GM18499 (cell line): ENCODE results near the gene LIN54.

ENCODE experiments used
- ATAC-seq: cut with Tn5 transposase; IDR thresholded peaks from one replicate; pipeline ENCODE4 v1.9.1; 2021; ENCODE audit warnings: moderate number of reproducible peaks; ENCODE audit not compliant: insufficient read depth, unreplicated experiment

LIN54 gene

GRCh38 chr4:82898322-82899243 is 112.0 kb downstream of the LIN54 start:
- no peak for ATAC-seq

DNA sequence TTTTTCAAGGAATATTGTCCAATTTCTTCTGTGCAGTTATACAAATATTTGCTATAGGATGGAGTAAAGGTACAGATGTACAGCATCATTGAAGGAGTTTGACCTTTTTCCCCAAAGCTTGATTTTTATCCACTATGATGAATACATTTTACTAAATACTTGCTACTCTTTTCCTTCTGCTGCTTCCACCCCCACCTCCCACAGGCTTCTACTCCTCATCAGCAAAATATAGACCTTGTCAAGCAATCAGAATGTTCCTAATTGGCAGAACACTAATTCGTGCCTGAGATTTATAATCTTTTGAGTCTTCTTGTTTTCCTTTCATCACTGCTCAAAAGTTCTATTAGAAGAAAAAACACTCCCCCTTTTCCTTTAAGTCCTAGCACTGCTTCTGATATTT is 113.9 kb downstream of the LIN54 start:
- ATAC-seq = no peak

DNA sequence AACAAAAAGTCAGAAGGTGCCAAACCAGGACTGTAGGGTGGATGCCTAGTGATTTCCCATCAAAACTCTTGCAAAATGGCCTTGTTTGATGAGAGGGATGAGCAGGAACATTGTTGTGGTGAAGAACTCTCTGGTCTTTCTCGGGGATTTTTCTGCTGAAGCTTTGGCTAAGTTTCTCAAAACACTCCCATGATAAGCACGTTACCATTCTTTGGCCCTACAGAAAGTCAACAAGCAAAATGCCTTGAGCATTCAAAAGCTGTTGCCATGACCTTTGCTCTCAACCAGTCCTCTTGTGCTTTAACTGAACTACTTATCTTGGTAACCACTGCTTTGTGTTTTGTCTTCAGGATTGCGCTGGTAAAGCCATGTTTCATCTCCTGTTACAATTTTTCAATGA is 116.7 kb downstream of the LIN54 start:
- ATAC-seq = no peak

DNA sequence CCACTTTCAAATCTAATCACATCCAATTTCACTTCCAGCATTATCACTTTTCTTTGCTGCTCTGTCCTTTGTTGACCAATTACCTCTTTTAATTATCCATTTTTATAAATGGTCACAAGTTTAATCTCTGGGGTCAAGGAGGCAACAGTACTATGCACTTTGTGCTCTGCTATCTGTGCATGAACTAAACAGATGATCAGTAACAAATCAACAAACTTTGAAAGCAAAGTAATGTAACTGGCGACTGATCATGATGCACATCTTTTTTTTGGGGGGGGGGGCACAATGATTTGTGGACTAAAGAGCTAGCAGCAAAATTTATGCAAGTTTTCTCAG is 118.2 kb downstream of the LIN54 start:
- no peak for ATAC-seq

DNA sequence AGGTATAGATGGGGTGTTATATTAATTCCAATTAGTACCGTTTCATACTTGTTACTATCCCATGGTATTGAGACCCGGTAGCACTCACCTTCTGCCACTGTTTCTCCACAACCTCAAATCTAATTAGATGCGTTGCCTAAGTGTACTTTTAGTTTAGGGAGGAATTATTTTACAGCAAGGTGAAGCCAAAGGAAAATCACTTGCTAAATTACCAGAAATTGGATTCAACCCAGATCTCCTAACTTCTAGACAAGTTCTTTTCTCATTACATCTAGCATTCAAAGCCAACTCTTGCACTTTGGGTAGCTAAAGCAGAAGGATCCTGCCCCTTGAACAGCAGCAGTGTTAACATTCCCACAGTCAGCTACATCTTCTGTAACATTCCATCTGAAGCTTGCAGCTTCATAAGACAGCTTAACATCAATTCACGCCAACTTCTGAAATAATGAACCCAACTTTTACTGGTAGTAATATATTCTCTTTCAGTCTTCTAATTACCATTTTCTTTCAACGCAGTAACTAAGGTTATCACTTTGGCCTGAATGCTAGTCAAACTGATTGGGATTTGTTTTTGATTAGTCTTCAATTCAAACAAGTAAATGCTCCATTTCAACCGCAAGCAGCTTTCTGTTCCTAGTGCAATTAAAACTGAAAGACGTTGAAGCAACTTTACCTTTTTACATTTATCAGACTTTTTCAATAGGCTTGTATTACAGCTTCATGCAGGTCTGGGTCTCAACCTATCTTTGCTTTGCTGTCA is 118.7 kb downstream of the LIN54 start:
- ATAC-seq = no peak

DNA sequence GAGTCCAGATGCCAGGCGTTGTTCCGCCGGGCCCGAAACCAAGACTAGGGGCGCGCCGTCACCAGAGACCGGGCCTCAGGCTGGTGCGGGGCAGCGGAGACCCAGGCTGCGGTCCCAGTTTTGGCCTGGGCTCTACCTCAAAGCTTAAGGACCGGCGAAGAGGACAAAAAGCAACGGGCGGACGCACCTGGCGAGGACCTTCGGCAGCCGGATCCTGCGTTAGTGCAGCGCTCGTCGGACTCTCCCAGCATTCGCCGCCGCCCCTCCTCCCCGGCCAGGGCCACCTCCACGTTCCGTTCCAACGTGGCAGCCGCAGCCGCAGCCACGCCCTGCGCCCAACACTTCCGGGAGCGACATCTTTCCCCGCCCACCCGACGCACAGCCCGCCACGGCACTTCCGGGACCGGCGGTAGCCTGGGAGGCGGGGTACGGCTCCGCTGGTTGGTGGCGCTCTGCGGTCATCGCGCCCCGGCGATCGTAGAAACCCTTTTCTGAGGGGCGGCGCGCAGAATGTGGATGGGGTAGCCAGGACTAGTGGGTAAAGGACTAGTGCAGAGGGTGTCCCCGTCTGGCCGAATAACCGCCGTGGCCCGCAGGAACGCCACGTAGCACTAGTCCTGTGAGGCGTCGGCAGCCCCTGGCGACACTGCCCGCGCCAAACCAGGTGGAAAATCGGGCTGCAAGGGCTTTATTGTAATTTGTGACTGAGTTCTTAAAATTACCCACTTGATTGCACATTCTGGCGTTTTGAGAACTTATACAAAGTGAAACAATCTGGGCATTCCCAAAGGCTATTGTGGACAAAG is 119.5 kb downstream of the LIN54 start, which contains the start of gene SEC31A:
TSS of gene SEC31A (minus strand) at position 253 of the 806 bp plus-strand sequence. CDS start 9,217 bp downstream, outside the sequence.
- peak; percentile 66 for ATAC-seq

GRCh38 chr4:82890528-82890900 is 120.1 kb downstream of the LIN54 start:
- ATAC-seq = peak; percentile 3

- ATAC-seq = no peak
Observed at GRCh38 chr4:82889287-82889686, 121.3 kb downstream of the LIN54 start.

DNA sequence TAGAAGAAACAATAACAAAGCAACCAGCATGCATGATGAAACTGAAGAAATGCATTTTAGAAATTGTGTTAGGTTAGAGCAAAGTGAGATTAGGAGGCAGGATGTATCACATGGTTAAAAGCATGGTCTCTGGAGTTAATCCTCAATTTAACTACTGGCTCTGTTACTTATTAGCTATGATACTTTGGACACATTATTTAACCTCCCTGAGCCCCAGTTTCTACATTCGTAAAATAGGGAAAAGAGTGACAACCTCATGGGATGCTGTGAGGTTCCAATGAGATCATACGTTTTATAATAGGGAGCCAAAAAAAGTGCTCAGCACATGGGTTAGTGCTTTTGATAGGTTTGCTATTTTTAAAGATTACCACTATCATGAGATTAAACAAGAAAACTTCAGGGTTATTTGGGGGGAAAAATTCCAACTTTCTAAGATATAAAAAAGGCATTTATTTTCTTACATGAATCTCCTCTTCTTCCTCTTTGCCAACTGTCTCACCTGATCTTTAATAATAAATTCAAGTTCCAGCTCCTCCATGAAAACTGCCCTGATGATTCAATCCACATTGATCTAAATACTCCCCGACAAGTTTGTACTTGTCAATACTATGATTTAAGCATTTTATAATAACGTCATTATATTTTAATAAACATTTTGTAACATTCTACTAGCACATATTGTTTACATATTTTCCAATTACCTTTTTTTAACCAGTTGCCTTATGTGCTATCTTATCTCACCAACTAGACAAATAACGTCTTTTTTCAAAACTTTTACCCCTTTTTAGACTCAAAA is 124.3 kb downstream of the LIN54 start:
- no peak for ATAC-seq

DNA sequence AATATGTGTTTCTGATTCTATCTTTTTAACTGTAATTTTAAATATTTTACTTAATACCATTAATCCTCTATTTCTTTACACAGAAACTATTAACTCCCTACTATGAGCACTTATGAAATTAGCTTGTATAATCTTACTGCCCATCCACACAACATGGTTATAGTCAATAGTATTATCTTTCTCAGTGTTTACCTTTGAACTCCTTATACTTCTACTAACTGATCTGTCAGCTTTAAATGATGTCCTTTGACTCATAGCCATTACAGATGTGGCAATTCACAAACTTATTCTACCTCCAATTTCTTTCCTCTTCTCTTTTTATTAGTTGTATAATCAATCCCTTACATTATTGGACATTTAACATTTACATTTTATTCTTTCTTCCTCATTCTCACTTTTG is 125.2 kb downstream of the LIN54 start:
- no peak for ATAC-seq
